DOHH2 (cell line): ENCODE results near the gene VAMP4.

Experiments used
- CTCF ChIP-seq: fragments of 200-600 bp; sonication (generic); IDR thresholded peaks from one replicate; pipeline ENCODE4 v1.5.1; 2014; ENCODE audit warnings: antibody characterized with exemption, mild to moderate bottlenecking, low read depth, low read length; ENCODE audit not compliant: poor library complexity, severe bottlenecking
- EZH2phosphoT487 ChIP-seq: fragments of 200-600 bp; sonication (generic); IDR thresholded peaks from 2 replicates; pipeline ENCODE4 v1.6.1; 2017; ENCODE audit warnings: borderline replicate concordance, mild to moderate bottlenecking, antibody characterized with exemption, low read length, moderate library complexity, mixed read lengths

GRCh38 chr1:171663854-171664575, 77.8 kb downstream of the VAMP4 start:
- no peak for TF ChIP-seq EZH2phosphoT487
- TF ChIP-seq CTCF: no peak
